DMS153 (cell line): ENCODE data around the gene SLC6A18.
"Not testable (repeated sequence)": the region's sequence is repeated elsewhere in the genome, so short reads cannot be mapped to it uniquely, and the experiment has no call there.

Experiments used
- DNase-seq: peaks from one replicate; lab custom pipeline; 2025; lab: John Stamatoyannopoulos, UW

Gene SLC6A18

DNA sequence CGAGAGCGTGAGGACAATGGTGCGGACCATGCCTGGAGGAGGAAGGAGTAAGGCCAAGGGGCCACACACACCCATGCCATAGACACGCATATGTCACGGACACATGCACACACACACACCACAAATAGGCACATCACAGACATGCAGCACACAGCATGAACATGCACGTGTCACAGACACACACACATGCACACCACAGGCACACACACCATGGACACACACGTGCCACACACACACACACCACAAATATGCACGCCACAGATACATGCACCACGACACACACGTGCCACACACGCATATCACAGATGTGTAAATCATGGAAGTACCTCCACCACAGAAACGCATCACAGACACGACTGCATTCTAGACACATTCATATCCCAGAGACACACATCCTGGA lies 53.0 kb downstream of the SLC6A18 start:
- no peak for DNase-seq

DNA sequence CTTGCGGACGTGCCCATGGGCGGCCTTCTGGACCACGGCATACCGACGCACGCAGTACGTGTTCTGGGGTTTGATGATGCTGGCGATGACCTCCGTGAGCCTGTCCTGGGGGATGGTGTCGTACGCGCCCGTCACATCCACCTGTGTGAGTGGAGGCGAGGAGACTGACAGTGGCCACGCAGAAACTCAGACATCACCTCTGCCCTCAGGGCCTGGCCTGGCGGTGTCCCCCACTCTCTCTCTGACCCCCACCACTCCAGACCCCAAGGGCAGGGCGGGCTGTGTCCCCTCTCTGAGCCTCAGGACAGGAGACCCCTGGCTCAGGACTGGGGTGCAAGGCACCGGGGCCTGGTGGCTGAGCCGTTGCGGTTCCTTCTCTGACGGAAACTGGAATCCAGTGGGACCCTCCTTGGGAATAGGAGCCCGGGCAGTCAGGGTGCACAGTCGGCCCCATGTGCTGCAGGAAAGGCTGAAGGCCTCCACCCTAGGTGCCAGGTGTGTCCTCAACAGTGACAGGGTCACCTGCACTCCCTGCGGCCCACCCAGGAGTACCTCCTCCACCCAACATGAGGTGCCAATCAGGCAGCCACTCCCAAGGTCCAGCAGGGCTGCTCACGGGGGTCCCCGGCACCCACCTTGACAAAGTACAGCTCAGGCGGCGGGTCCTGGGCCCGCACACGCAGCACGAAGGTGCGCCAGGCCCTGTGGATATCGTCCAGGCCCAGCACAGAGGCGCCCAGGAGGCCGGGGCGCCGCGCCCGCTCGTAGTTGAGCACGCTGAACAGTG lies 53.7 kb downstream of the SLC6A18 start:
- no peak for DNase-seq

DNA sequence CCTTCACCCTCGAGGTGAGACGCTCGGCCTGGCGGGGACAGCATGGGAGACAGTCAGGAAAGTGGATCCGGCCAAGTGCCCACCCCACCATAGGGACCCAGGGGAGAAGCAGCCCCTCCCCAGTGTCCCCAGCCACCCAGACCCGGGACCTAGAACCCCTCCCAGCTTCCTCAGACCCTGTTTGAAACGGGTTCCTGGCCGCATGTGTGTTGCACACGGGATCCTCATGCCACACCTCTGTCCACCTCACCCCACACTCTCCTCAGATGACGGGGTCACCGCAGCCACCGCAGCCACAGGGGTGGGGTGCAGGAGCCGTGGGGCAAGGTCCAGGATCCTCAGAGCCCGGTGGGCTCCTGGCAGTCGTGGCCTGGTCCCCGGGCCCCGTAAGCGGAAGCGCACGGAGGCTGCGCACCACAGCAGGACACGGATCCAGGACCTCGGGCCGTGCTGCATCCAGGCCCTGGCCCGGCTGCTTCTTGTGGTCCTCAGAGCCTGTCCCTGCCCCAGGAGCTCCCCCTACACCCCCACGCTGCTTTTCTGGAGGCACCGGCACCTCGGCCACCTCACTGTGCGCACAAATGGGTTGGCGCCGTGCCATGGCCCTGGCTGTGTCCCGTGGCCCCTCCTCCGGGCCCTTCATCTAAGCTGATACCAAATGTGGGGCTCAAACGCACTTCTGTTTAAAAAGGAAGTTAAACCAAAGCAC lies 54.4 kb downstream of the SLC6A18 start:
- DNase-seq: no peak

DNA sequence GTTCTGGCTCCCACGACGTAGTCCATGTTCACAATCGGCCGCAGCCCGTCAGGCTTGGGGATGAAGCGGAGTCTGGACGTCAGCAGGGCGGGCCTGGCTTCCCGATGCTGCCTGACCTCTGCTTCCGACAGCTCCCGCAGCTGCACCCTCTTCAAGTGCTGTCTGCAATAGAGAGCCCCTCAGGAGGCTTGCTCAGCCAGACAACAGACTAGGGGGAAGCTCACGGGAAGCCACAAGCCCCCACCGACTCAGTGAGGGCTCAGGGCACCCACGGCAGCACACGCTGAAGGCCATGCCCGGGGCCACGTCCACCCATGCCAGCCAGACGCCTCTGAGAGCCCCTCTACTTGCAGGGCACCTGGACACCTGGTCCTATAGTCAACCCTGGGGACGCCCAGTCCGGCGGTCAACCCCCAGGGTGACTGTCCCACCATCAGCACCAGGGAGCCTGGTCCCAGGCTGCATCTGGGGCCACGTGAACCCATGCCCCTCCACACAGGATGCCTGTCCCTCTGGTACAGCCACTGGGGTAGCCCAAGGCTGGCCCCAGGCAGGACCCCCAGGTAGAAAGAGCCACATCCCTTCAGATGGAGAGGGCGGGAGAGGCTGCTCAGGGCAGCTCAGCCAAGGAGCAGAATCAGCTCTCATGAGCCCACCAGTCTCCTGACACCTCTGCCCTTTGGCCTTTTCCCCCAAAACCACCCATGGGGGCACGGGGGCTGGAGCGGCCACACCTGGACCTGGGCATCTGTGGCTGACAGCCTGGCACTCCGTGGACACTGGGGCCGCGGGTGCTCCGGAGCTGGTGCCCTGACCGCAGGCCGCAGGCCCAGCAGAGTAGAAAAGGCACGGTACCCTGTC lies 55.2 kb downstream of the SLC6A18 start:
- DNase-seq: no peak

DNA sequence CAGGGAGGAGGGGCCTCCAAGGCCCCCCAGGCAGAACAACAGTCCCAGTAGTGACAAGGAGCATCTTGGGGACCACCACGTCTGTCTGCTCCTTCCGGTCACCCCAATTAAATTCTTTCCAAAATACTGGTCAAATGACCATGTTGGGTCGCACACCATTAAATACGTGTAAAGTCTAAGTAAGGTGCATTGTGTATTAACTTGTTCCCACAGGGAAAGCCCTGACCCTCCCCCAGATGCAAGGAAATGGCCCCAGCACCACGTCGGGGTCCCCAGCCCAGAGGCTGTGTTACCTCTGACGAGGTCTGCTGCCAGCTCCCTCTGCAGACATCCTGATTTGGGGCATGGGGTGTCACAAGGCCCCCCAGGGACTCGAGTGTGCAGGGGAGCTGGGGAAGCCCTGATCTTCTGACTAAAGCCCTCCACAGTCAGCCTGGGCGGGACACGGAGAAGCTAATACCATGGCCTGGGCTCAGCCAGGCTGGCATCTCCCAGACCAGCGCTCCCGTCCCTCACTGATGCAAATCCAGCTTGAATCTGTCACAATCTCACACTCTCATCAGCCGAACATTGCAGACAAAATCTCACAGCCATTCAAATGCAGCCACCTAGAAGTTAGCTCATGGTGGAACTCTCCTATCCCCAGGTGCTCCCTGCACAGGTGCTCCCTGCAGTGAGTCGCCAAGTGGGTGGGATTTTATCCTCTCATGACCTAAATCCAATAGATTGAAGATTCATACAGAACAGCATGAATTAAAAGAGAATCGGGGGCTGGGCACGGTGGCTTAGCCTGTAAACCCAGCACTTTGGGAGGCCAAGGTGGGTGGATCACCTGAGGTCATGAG lies 56.1 kb downstream of the SLC6A18 start:
- no peak for DNase-seq

DNA sequence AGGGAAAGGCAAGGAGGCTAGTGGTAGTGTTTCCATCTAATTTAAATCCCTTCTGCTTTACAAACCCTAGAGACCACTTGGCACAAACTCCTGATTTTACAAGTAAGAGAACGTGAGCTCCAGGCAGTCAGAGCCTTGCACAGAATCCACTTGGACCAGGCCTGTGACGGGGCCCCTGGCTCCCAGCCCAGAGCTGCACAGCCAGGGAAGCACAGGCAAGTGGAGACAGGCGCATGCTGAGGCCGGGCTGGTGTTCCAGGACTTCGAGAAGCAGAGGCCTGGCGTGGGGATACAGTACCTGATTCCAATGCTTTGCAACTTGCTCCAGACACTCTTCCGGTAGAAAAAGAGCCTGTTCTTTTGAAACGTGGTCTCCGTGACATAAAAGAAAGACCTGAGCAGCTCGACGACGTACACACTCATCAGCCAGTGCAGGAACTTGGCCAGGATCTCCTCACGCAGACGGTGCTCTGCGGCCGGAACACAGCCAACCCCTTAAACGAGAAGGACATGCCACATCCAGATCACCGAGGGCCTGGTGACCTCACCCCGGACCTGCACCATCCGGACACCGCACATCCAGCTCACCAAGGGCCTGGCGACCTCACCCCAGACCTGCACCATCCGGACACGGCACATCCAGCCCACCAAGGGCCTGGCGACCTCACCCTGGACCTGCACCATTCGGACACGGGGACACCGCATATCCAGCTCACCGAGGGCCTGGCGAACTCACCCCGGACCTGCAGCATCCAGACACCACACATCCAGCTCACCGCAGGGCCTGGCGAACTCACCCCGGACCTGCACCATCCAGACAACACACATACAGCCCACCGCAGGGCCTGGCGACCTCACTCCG lies 57.2 kb downstream of the SLC6A18 start:
- DNase-seq: no peak

DNA sequence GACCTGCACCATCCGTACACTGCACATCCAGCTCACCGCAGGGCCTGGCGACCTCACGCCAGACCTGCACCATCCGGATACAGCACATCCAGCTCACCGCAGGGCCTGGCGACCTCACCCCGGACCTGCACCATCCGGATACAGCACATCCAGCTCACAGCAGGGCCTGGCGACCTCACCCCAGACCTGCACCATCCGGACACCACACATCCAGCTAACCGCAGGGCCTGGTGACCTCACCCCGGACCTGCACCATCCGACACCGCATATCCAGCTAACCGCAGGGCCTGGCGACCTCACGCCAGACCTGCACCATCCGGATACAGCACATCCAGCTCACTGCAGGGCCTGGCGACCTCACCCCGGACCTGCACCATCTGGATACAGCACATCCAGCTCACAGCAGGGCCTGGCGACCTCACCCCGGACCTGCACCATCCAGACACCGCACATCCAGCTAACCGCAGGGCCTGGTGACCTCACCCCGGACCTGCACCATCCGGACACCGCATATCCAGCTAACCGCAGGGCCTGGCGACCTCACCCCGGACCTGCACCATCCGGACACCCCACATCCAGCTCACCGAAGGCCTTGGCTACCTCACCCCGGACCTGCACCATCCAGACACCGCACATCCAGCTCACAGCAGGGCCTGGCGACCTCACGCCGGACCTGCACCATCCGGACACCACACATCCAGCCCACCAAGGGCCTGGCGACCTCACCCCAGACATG lies 58.0 kb downstream of the SLC6A18 start:
- DNase-seq: not testable (repeated sequence)

DNA sequence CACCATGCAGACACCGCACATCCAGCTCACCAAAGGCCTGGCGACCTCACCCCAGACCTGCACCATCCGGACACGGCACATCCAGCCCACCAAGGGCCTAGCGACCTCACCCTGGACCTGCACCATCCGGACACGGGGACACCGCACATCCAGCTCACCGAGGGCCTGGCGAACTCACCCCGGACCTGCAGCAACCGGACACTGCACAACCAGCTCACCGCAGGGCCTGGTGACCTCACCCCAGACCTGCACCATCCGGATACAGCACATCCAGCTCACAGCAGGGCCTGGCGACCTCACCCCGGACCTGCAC lies 58.5 kb downstream of the SLC6A18 start:
- DNase-seq: not testable (repeated sequence)

DNA sequence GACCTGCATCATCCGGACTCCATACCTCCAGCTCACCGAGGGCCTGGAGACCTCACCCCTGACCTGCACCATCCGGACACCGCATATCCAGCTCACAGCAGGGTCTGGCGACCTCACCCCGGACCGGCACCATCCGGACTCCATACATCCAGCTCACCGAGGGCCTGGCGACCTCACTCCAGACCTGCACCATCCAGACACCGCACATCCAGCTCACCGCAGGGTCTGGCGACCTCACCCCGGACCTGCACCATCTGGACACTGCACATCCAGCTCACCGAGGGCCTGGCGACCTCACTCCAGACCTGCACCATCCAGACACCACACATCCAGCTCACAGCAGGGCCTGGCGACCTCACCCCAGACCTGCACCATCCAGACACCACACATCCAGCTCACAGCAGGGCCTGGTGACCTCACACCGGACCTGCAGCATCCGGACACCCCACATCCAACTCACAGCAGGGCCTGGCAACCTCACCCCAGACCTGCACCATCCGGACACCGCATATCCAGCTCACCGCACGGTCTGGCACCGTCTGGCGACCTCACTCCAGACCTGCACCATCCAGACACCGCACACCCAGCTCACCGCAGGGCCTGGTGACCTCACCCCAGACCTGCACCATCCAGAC lies 59.3 kb downstream of the SLC6A18 start:
- not testable (repeated sequence) for DNase-seq

DNA sequence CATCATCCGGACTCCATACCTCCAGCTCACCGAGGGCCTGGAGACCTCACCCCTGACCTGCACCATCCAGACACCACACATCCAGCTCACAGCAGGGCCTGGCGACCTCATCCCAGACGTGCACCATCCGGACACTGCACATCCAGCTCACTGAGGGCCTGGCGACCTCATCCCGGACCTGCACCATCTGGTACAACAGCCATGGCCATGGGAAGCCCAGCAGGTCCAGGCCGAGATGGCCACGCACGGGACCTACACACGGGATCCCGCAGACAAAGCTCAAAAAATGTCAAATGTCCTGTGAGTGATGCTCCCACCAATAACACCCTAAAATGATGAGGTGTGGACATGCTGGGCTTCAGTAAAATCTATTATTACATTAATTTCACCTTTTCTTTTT lies 60.0 kb downstream of the SLC6A18 start:
- DNase-seq: no peak

DNA sequence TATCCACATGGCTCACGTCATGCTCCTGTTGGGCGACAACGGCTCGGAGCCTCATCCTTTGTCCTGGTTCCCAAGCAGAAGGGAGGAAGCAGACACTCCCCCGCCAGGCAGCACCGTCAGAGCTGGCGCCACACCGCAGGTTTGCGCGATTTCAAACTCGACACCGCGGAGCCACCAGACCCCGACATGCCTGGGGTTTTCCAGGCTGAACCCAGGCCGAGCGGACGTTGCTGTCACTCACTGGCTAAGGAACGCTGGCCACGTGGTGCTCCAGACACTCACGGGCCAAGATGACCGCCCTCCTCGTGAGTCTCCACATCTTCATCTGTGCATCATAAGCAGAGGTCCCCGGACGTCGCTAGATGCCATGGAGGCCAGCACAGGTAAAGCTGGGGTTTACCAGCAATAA lies 60.7 kb downstream of the SLC6A18 start:
- no peak for DNase-seq

DNA sequence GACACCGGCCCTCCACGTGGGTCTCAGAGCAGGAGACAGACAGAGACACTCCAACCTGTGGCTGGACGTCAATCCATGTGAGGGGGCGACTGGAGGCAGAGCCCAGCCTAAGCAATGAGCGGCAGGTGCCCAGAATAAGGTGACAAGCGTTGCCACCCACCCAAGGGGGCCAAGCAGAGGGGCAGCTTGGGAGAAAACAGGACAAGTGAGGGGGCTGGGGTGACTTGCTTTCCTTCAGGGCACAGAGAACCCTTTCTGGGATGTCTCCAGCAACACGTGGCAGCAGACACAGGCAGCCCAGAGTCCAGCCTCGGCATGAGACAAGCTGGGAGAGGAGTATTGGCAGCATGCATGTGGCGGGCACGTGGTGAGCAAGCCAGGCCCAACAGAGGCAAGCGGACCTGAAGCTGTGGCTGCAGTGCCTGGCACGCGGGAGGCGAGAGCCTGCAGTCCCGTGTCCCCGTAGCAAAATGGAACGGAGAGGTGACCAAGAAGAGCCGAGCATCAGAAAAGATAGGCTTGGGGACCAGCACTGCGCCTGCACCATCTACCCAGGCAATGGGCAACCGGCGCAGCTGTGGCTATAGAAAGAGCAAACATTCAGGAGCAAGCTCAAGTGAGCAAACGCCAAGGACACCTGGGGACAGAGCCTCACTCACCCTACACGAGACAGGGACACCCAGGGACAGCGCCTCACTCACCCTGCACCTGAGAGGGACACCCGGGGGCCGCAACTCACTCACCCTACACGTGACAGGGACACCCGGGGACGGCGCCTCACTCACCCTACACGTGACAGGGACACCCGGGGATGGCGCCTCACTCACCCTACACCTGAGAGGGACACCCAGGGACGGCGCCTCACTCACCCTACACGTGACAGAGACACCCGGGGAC lies 63.5 kb downstream of the SLC6A18 start:
- DNase-seq: no peak

DNA sequence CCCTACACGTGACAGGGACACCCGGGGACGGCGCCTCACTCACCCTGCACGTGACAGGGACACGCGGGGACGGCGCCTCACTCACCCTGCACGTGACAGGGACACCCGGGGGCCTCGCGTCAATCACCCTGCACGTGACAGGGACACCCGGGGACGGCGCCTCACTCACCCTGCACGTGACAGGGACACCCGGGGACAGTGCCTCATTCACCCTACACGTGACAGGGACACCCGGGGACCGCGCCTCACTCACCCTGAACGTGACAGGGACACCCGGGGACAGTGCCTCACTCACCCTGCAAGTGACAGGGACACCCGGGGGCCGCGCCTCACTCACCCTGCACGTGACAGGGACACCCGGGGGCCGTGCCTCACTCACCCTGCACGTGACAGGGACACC lies 64.4 kb downstream of the SLC6A18 start:
- not testable (repeated sequence) for DNase-seq

DNA sequence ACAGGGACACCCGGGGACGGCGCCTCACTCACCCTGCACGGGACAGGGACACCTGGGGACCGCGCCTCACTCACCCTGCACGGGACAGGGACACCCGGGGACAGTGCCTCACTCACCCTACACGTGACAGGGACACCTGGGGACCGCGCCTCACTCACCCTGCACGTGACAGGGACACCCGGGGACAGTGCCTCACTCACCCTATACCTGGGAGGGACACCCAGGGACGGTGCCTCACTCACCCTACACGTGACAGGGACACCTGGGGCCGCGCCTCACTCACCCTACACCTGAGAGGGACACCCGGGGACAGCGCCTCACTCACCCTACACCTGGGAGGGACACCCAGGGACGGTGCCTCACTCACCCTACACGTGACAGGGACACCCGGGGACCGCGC lies 65.8 kb downstream of the SLC6A18 start:
- not testable (repeated sequence) for DNase-seq

DNA sequence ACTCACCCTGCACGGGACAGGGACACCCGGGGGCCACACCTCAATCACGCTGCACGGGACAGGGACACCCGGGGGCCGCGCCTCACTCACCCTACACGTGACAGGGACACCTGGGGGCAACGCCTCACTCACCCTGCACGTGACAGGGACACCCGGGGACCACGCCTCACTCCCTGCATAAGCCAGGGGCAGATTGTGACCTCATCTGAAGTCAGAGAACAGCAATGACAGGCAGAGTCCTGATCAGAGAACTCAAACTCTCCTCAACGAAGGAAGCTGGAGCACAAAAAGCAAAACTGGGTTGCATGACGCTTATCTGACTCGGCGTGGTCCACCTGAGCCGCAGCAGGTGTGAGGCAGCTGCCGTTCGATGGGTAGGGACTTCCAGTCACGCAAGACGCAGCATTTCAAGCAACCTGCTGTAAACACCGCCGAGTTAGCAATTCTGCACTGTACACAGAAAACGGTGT lies 66.5 kb downstream of the SLC6A18 start:
- peak; percentile 73 for DNase-seq

DNA sequence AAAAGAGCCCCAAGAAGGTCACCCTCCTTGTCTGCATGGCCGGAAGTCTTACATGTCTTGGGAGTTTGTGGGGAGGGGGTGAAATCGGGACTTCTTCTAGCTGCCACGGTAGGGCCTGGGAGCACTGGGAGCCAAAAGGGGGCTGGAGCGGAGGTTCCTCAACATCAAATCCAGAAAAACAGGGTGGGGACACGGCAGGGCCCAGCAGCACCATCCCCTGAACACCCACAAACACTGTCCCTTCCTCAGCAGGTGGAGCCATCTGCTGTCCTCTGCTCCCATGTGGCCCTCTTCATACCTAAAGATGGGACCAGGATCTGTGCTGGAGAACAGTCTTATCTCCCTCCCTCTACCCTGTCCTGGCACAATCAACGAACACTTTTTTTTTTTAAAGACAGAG lies 67.0 kb downstream of the SLC6A18 start:
- peak; percentile 18 for DNase-seq

DNA sequence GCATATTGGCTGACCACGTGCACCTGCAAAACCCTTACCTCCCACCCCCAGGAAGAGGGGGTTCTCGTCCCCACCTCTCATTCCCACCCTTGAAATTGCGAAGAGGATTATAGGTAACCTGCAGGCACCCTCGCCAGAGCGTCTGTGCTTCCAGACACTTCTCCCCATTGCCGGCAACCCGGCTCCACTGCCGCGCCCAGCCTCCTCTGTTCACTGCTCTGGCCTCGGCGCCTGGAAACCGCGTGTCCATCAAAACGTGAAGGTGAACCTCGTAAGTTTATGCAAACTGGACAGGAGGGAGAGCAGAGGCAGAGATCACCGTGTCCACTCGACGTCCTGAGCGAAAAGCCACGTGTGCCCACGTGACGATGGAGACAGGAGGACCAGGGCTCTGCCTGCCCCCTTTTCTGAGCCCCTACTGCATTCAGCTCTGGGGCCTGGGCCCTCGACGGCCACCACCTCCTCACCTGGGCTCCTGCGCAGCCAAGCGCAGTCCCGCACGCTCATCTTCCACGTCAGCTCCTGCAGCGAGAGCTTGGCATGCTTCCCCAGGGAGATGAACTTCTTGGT lies 67.8 kb downstream of the SLC6A18 start:
- no peak for DNase-seq
